IPS DF 6.9 (cell line): ENCODE data around the gene ZNF747.
"Not testable (repeated sequence)": the region's sequence is repeated elsewhere in the genome, so short reads cannot be mapped to it uniquely, and the experiment has no call there.

ENCODE experiments used
- DNase-seq: peaks from one replicate; pipeline ENCODE4 v3.0.0-alpha.2; 2013; ENCODE audit warnings: low read depth, low spot score
- H3K27ac ChIP-seq: one replicate; pipeline ENCODE4 v1.5.1; 2013; ENCODE audit warnings: low read length, control low read depth
- H3K27me3 ChIP-seq: 2 replicates; pipeline ENCODE4 v1.6.1; 2013; ENCODE audit warnings: mild to moderate bottlenecking, low read length; ENCODE audit not compliant: control insufficient read depth, insufficient read depth
- H3K36me3 ChIP-seq: 2 replicates; pipeline ENCODE4 v1.6.1; 2013; ENCODE audit warnings: low read length; ENCODE audit not compliant: control insufficient read depth, insufficient read depth
- H3K4me1 ChIP-seq: 2 replicates; pipeline ENCODE4 v1.6.1; 2013; ENCODE audit warnings: low read length; ENCODE audit not compliant: control insufficient read depth, insufficient read depth
- H3K4me3 ChIP-seq: 2 replicates; pipeline ENCODE4 v1.5.1; 2013; ENCODE audit warnings: mild to moderate bottlenecking, low read length
- H3K9me3 ChIP-seq: 2 replicates; pipeline ENCODE4 v1.6.1; 2013; ENCODE audit warnings: low read length, inconsistent platforms; ENCODE audit not compliant: control insufficient read depth, insufficient read depth
- WGBS: extraction: QIAGEN DNeasy Blood & Tissue Kit; methylation state at CpG from one replicate; pipeline ENCODE4 v1.1.7; 2013; ENCODE audit warnings: mixed read lengths, missing lambda C conversion rate; ENCODE audit not compliant: insufficient read length, insufficient coverage; 5-methylcytosine and 5-hydroxymethylcytosine counted together

The ZNF747 gene

GRCh38 chr16:30546115-30546514 lies 11.5 kb upstream of the ZNF747 start:
- Histone ChIP-seq H3K9me3 (no peaks in the 10 kb centered on the region), H3K4me1 (peaks cover 3% of the 10 kb centered on the region; the same call in 1 of the 2 replicates), H3K27ac (no peak overlapping the region), H3K27me3 (no peaks in the 10 kb centered on the region; the same call in 1 of the 2 replicates), H3K36me3 (no peaks in the 10 kb centered on the region), H3K4me3 (no peak overlapping the region)
- no peak for DNase-seq
- no CpG with 5 or more reads among the region's 8 CpGs for WGBS

DNA sequence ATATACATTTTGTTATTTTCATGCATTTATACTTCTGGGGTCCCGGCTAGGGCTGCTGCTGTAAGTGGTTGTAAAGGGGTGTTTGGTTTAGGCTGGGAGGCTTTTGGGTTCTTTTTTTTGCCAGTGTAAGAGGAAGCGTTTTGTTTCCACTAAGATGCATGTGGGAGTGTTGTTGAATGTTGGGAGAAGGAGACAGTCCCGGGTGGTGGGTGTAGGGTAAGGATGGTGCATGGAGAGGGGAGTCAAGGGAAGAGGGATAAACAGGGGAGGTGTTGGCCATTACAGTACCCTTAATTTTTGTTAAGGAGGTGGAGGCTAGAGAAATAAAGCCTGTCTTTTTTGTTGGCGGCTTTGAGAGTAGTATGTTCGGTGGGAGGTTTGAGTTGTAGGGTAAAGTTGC lies 8.4 kb upstream of the ZNF747 start:
- Histone ChIP-seq H3K4me3 (no peak overlapping the region), H3K36me3 (no peaks in the 10 kb centered on the region), H3K27ac (no peak overlapping the region), H3K27me3 (no peaks in the 10 kb centered on the region; the same call in 1 of the 2 replicates), H3K9me3 (no peaks in the 10 kb centered on the region), H3K4me1 (peaks cover 1% of the 10 kb centered on the region; the same call in 1 of the 2 replicates)
- DNase-seq, result no peak
- WGBS, result 100% methylated on average over 2 of the region's 5 CpGs

DNA sequence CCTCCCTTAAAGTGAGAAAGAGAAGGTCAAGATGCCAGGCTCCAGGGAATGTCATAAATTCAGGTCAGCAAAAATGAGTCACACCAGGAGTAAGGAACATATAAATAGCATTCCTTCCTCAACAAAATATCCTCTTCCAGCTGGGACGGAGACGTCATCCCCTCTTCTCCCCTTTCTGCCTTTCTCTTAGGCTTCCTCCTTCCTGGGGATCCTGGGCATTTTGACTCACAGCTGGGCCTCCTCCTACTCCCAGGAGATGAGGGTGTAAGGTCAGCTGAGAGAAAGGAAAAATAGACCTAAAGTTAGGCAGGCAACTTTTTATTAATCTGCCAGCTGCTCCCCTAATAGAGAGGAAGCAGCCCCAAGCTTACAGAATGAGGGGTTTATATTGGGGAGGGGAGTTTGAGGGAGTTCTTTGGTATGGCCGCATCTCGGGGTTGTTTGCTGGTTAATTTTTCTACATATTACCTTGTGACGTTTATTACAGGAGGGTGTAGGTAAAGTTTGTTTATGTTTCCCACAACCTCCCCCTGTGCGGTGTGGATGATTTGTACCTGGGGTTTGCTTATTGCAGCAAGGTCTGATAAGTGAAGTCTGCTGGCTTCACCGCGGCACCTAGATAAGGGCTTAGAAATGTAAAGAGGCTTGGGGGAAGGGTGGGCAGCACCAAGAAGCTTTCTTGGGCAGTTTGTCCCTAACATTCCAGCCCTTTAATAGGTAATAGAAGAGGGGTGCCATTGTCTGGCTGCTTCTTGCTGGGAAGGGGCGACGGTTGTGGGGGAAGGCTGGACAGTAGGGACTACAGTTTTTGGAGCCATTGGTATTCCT lies 7.1 kb upstream of the ZNF747 start:
- Histone ChIP-seq H3K27ac (no peak overlapping the region), H3K4me1 (peaks cover 1% of the 10 kb centered on the region; the same call in 1 of the 2 replicates), H3K9me3 (no peaks in the 10 kb centered on the region), H3K4me3 (no peak overlapping the region), H3K27me3 (no peaks in the 10 kb centered on the region; the same call in 1 of the 2 replicates), H3K36me3 (no peaks in the 10 kb centered on the region)
- DNase-seq, result no peak
- no CpG with 5 or more reads among the region's 10 CpGs for WGBS

GRCh38 chr16:30540916-30541464 lies 6.3 kb upstream of the ZNF747 start:
- not testable (repeated sequence) for H3K9me3 ChIP-seq, H3K4me3 ChIP-seq, DNase-seq, H3K27ac ChIP-seq, H3K4me1 ChIP-seq, H3K36me3 ChIP-seq, H3K27me3 ChIP-seq
- no CpG with 5 or more reads among the region's 9 CpGs for WGBS

- not testable (repeated sequence) for H3K9me3 ChIP-seq, H3K4me1 ChIP-seq, H3K36me3 ChIP-seq, H3K27me3 ChIP-seq, DNase-seq, H3K27ac ChIP-seq, H3K4me3 ChIP-seq
- no CpG with 5 or more reads among the region's 13 CpGs for WGBS
Measured at GRCh38 chr16:30539986-30540526, 5.4 kb upstream of the ZNF747 start.

DNA sequence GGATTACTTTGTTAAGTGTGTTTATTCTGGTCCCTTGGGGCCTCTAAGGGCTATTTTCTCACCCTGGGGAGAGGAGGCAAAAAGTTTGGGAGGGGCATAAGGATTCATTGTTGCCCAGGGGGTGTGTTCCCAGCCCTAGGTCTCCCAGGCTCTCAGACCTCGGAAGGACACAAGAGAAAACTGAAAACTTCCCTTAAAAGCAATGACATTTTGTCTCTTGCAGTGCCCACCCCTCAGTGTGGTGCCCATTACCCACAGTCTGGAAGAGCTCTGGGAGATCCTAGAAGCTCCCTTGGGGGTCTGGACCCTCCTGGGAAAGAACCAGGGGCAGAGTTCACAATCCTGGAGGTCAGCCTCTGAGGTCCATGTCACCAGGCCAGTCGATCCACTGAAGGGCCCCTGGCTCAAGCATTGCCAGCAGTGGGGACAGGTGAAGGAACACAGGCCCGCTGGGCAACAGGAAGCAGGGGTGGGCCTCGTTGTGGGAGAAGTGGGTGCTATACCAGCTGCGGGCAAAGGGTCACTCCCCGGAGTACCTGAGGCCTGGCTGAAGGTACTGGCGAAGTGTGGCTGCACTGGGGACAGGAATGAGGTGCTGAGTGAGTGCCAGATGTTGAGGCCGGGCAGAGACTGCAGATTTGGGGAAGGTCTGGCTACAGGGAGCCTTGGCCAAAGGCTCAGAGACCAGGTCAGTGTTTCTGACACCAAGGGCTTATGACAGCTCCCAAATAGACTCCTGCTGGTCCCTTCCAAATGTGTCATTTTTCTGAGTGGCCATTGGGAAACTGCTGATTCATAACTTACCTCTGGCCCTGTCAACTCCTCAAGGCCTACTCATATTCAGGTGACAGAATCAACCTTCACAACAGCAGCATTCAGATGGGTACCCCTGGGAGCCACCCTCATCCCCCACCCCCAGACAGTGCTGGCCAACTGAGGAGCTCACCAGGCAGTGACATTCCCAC lies 4.6 kb upstream of the ZNF747 start:
- Histone ChIP-seq H3K27me3 (no peaks in the 10 kb centered on the region; the same call in 1 of the 2 replicates), H3K4me3 (no peak overlapping the region), H3K9me3 (no peaks in the 10 kb centered on the region), H3K36me3 (no peaks in the 10 kb centered on the region), H3K27ac (no peak overlapping the region), H3K4me1 (peaks cover 1% of the 10 kb centered on the region; the same call in 1 of the 2 replicates)
- no CpG with 5 or more reads among the region's 8 CpGs for WGBS
- DNase-seq, result no peak

DNA sequence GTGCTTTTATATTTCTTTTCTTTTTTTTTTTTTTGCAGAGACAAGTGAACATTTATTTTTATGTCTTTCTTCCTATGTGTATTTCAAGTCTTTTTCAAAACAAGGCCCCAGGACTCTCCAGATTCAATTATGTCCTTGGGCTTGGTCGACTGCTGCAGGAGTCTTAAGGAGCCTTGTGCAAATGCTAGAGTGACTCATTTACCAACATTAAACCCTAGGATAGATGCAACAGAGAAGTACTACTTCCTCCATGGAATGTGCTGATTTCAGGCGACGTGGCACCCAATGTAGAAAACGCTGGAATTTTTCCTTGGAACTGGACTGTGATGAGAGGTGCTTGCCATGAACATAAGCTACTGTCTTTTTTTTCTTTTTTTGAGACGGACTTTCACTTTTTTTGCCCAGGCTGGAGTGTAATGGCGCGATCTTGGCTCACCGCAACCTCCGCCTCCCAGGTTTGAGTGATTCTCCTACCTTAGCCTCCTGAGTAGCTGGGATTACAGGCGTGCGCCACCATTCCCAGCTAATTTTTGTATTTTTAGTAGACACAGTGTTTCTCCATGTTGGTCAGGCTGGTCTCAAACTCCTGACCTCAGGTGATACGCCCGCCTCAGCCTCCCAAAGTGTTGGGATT lies 1.9 kb upstream of the ZNF747 start:
- not testable (repeated sequence) for H3K36me3 ChIP-seq, DNase-seq, H3K27me3 ChIP-seq, H3K4me1 ChIP-seq, H3K27ac ChIP-seq, H3K4me3 ChIP-seq, H3K9me3 ChIP-seq
- no CpG with 5 or more reads among the region's 13 CpGs for WGBS

GRCh38 chr16:30535777-30536190 lies 1.1 kb upstream of the ZNF747 start:
- Histone ChIP-seq H3K27me3 (no peaks in the 10 kb centered on the region), H3K4me3 (peak overlapping the region; percentile 58; the same call in 1 of the 2 replicates), H3K36me3 (peaks cover 6% of the 10 kb centered on the region; the same call in 1 of the 2 replicates), H3K9me3 (no peaks in the 10 kb centered on the region), H3K27ac (peak overlapping the region; percentile 63), H3K4me1 (peaks cover 2% of the 10 kb centered on the region; the same call in 1 of the 2 replicates)
- peak; percentile 22 for DNase-seq
- WGBS, result no CpG with 5 or more reads among the region's 12 CpGs

DNA sequence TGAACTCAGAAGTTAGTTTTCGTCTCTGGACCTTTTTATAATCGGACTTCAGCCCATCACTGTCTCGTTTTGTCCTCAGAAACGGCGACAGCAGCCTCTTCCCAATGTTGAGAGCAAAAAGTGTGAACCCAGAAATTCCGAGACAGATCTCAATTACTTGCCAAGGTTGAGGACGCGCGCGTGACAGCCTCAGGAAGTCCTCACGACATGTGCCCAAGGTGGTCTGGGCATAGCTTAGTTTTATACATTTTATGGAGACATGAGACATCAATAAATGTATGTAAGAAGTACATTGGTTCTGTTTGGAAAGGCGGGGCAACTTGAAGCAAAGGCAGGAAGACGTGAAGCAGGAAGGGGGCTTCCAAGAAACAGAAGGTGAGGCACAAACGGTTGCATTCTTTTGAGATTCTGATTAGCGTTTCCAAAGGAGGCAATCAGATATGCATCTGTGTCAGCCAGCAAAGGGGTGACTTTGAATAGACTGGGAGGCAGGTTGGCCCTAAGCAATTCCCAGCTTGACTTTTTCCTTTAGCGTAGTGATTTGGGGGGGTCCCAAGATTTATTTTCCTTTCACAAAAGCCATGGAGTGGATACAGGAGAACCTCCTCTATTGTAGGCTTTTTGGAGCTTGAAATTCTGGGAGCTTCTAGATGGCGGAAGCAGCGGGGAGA lies 583 bp upstream of the ZNF747 start:
- H3K27me3 ChIP-seq, result no peaks in the 10 kb centered on the region
- no peak for DNase-seq
- H3K4me3 ChIP-seq, result peak overlapping the region; percentile 58; the same call in 1 of the 2 replicates
- no peaks in the 10 kb centered on the region for H3K9me3 ChIP-seq
- WGBS, result no CpG with 5 or more reads among the region's 18 CpGs
- peaks cover 2% of the 10 kb centered on the region; the same call in 1 of the 2 replicates for H3K4me1 ChIP-seq
- H3K27ac ChIP-seq, result peak overlapping the region; percentile 63
- peaks cover 6% of the 10 kb centered on the region; the same call in 1 of the 2 replicates for H3K36me3 ChIP-seq
